A549 (cell line): ENCODE measurements around the gene TTLL11. TPM values are rescaled to one million over a fixed set of nuclear protein-coding genes. Genes with fewer than 3 reads are reported as not detected.
"Not testable (repeated sequence)": the region's sequence is repeated elsewhere in the genome, so short reads cannot be mapped to it uniquely, and the experiment has no call there.

ENCODE experiments used
- ATAC-seq, 2 experiments: fragments of 200-7000 bp in 1 of 2; fragments of >200 bp in 1 of 2; cut with Nextera tagmentation in 1 of 2; cut with Tn5 transposase in 1 of 2; 3 replicates each; pipeline versions ENCODE4 v1.8.0 to v1.9.1; 2018 to 2020; ENCODE audit warnings: mild to moderate bottlenecking in 1 of 2, moderate library complexity in 1 of 2
- CTCF ChIA-PET: fragments of 300-600 bp; sonication (Branson Sonifier 250); formaldehyde crosslinking; extraction: SDS; loops from one replicate; lab custom pipeline; 2021; ENCODE audit warnings: antibody characterized with exemption, inconsistent platforms; lab: Yijun Ruan, JAX
- POLR2A ChIA-PET: fragments of 350-600 bp; formaldehyde crosslinking; extraction: SDS; loops from one replicate; lab custom pipeline; 2021; ENCODE audit warnings: antibody characterized with exemption, inconsistent platforms; lab: Yijun Ruan, JAX
- DNase-seq, 2 experiments: peaks; one replicate each; pipeline versions ENCODE4 v3.0.0 to v3.0.0-alpha.2; 2011 to 2016; ENCODE audit warnings: low read depth in 1 of 2, low spot score in 1 of 2
- FAIRE-seq: peaks from 2 replicates; lab custom pipeline; 2011; peaks lifted over from hg19 to GRCh38; lab: Jason Lieb, UNC
- H3K27ac ChIP-seq, 2 experiments: fragments of >200 bp; sonication (Bioruptor Twin); formaldehyde crosslinking; 3 replicates each; pipeline ENCODE4 v1.5.1; 2016 to 2017
- H3K4me1 ChIP-seq: fragments of >200 bp; sonication (Bioruptor Twin); formaldehyde crosslinking; 3 replicates; pipeline ENCODE4 v1.6.1; 2016
- H3K4me2 ChIP-seq: fragments of >200 bp; sonication (Bioruptor Twin); formaldehyde crosslinking; 3 replicates; pipeline ENCODE4 v1.6.1; 2016
- H3K4me3 ChIP-seq: fragments of >200 bp; sonication (Bioruptor Twin); formaldehyde crosslinking; 3 replicates; pipeline ENCODE4 v1.5.1; 2016
- H3K9me3 ChIP-seq: fragments of >200 bp; sonication (Bioruptor Twin); formaldehyde crosslinking; 3 replicates; pipeline ENCODE4 v1.6.1; 2016
- CTCF ChIP-seq: fragments of >200 bp; sonication (Bioruptor Twin); formaldehyde crosslinking; IDR thresholded peaks from 3 replicates; pipeline ENCODE4 v1.5.1; 2016
- EHF ChIP-seq: fragments of 250-450 bp; sonication (Bioruptor Pico); IDR thresholded peaks from 2 replicates; pipeline ENCODE4 v1.5.0; 2020; ENCODE audit warnings: mild to moderate bottlenecking
- EHMT2 ChIP-seq: fragments of 200-600 bp; sonication (generic); IDR thresholded peaks from 2 replicates; pipeline ENCODE4 v1.6.1; 2016; ENCODE audit warnings: antibody characterized with exemption, low read depth, mild to moderate bottlenecking, moderate library complexity
- ESRRA ChIP-seq: fragments of 150-350 bp; IDR thresholded peaks from 2 replicates; pipeline ENCODE4 v1.6.1; 2014; ENCODE audit warnings: mild to moderate bottlenecking, low read length, borderline replicate concordance
- KDM5A ChIP-seq: fragments of 200-600 bp; sonication (generic); IDR thresholded peaks from 2 replicates; pipeline ENCODE4 v1.6.1; 2016; ENCODE audit warnings: antibody characterized with exemption, mild to moderate bottlenecking
- MAFK ChIP-seq: fragments of 450-650 bp; IDR thresholded peaks from 2 replicates; pipeline ENCODE4 v1.6.1; 2014; ENCODE audit not compliant: partially characterized antibody
- MAZ ChIP-seq: fragments of 150-350 bp; IDR thresholded peaks from 2 replicates; pipeline ENCODE4 v1.6.1; 2014; ENCODE audit warnings: antibody characterized with exemption, low read depth, low read length, borderline replicate concordance
- POLR2A ChIP-seq: IDR thresholded peaks from 2 replicates; pipeline ENCODE4 v1.6.1; 2012; ENCODE audit warnings: mild to moderate bottlenecking, low read length
- RCOR1 ChIP-seq: fragments of 150-350 bp; IDR thresholded peaks from 2 replicates; pipeline ENCODE4 v1.6.1; 2014; ENCODE audit warnings: antibody characterized with exemption, low read length, low read depth
- RNF2 ChIP-seq: fragments of 200-600 bp; sonication (generic); IDR thresholded peaks from 2 replicates; pipeline ENCODE4 v1.6.1; 2016; ENCODE audit warnings: low read depth, mild to moderate bottlenecking, antibody characterized with exemption, moderate library complexity, borderline replicate concordance
- SMC3 ChIP-seq: fragments of >200 bp; sonication (Bioruptor Twin); formaldehyde crosslinking; IDR thresholded peaks from 3 replicates; pipeline ENCODE4 v1.6.1; 2018; ENCODE audit warnings: inconsistent platforms
- SREBF2 ChIP-seq: fragments of 450-650 bp; IDR thresholded peaks from 2 replicates; pipeline ENCODE4 v1.6.1; 2014; ENCODE audit warnings: mild to moderate bottlenecking, moderate library complexity
- TFCP2L1 ChIP-seq: fragments of 250-450 bp; sonication (Bioruptor Pico); IDR thresholded peaks from 2 replicates; pipeline ENCODE4 v1.5.0; 2021; ENCODE audit warnings: mild to moderate bottlenecking
- ZC3H11A ChIP-seq: fragments of 450-650 bp; IDR thresholded peaks from 2 replicates; pipeline ENCODE4 v1.6.1; 2014; ENCODE audit warnings: antibody characterized with exemption, mild to moderate bottlenecking
- ZFP36 ChIP-seq: fragments of 450-650 bp; IDR thresholded peaks from 2 replicates; pipeline ENCODE4 v1.6.1; 2014; ENCODE audit warnings: borderline replicate concordance; ENCODE audit not compliant: partially characterized antibody
- WGBS: methylation state at CpG from one replicate; pipeline ENCODE4 v1.1.6; 2017; ENCODE audit errors: missing lambda C conversion rate; 5-methylcytosine and 5-hydroxymethylcytosine counted together
- polyA plus RNA-seq, 4 experiments: library from polyadenylated mRNA; depleted of rRNA in 3 of 4; stranded (reverse); fragments of >200 nt; fragmentation: RNase III in 1 of 4; extraction: RNeasy Plus Mini Kit Qiagen cat#74134 plus additional on column Dnase treatment in 1 of 4; gene quantifications; 2 replicates in 3 of 4; 3 replicates in 1 of 4; pipeline ENCODE4 v1.2.3, GENCODE V29; 2011 to 2017
- TF ChIP-seq, protein P1 (sequence below): fragments of >200 bp; sonication (Bioruptor Twin); formaldehyde crosslinking; IDR thresholded peaks from 2 replicates; pipeline ENCODE4 v1.6.1; 2016

Gene TTLL11
- polyA plus RNA-seq, 2 of the 4 experiments (the other 2 are of a cell fraction): 1.8 to 2.6 TPM

- no peak for FAIRE-seq
- CTCF ChIA-PET: interaction anchor here (0.6 to 20.3 kb wide), 5 partner anchors 9 to 908 kb away, joined by 3 to 541 read pairs (median 138); partner anchors contain the start of gene TTLL11
Measured at GRCh38 chr9:122118343-122119165, 25.4 kb upstream of the TTLL11 start.

GRCh38 chr9:122117241-122117640 is 24.1 kb upstream of the TTLL11 start:
- H3K4me2 ChIP-seq, H3K4me3 ChIP-seq, H3K4me1 ChIP-seq, FAIRE-seq, ATAC-seq, H3K27ac ChIP-seq, H3K9me3 ChIP-seq, DNase-seq, POLR2A ChIA-PET: not testable (repeated sequence)
- CTCF ChIA-PET: interaction anchor here (3.3 to 20.3 kb wide), 3 partner anchors 7 to 233 kb away, joined by 28 to 541 read pairs (median 385); partner anchors contain the start of gene TTLL11
- WGBS: 63% methylated on average over 9 of the region's 9 CpGs

More at GRCh38 chr9:122118343-122119165, 25.4 kb upstream of the TTLL11 start:
- H3K4me3 ChIP-seq: no peak overlapping the region
- no peak for ATAC-seq
- no peak overlapping the region for H3K27ac ChIP-seq
- no peaks in the 10 kb centered on the region for H3K9me3 ChIP-seq
- no peak overlapping the region for H3K4me2 ChIP-seq
- POLR2A ChIA-PET: no interaction called here
- H3K4me1 ChIP-seq: no peaks in the 10 kb centered on the region
- no peak for DNase-seq
- WGBS: 40% methylated on average over 5 of the region's 5 CpGs
- no peak for TF ChIP-seq ZC3H11A
- TF ChIP-seq MAFK: peak; percentile 82
- peak; percentile 70 for TF ChIP-seq ZFP36
- no peak for TF ChIP-seq MAZ

GRCh38 chr9:122116448-122117173 is 23.5 kb upstream of the TTLL11 start:
- Histone ChIP-seq H3K9me3 (no peaks in the 10 kb centered on the region), H3K4me1 (no peaks in the 10 kb centered on the region), H3K4me2 (no peak overlapping the region), H3K27ac (no peak overlapping the region), H3K4me3 (no peak overlapping the region)
- DNase-seq (no peak), ATAC-seq (no peak), FAIRE-seq (no peak)
- TF ChIP-seq EHF (CRISPR knock-in tag): no peak
- TF ChIP-seq SREBF2: no peak
- TF ChIP-seq RNF2: no peak
- no peak for TF ChIP-seq TFCP2L1 (CRISPR knock-in tag)
- TF ChIP-seq KDM5A: no peak
- no peak for TF ChIP-seq EHMT2
- no peak for TF ChIP-seq SMC3
- no peak for TF ChIP-seq RCOR1
- TF ChIP-seq, protein P1, sequence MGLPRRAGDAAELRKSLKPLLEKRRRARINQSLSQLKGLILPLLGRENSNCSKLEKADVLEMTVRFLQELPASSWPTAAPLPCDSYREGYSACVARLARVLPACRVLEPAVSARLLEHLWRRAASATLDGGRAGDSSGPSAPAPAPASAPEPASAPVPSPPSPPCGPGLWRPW: no peak
- TF ChIP-seq ESRRA: no peak
- no peak for TF ChIP-seq CTCF
- TF ChIP-seq POLR2A: no peak
- no peak for TF ChIP-seq ZFP36
- ChIA-PET POLR2A (no interaction called here), CTCF (interaction anchor here (0.7 to 20.3 kb wide), 6 partner anchors 8 to 234 kb away, joined by 3 to 541 read pairs (median 18); partner anchors contain the start of gene TTLL11)
- WGBS: 69% methylated on average over 10 of the region's 10 CpGs
